H1 (cell line): ENCODE data around the gene RANGRF. TPM values are rescaled to one million over a fixed set of nuclear protein-coding genes. Genes with fewer than 3 reads are reported as not detected.

Source experiments
- ATF2 ChIP-seq: IDR thresholded peaks from 2 replicates; pipeline ENCODE4 v1.6.1; 2012; ENCODE audit warnings: low read length, inconsistent platforms
- CBX5 ChIP-seq: fragments of 300-800, 300-1000 bp; sonication (generic); IDR thresholded peaks from 2 replicates; pipeline ENCODE4 v1.7.1; 2016; ENCODE audit warnings: antibody characterized with exemption, low read length, low read depth
- CHD7 ChIP-seq: fragments of 300-600 bp; sonication (generic); IDR thresholded peaks from 2 replicates; pipeline ENCODE4 v1.7.1; 2012; ENCODE audit warnings: low read length, moderate library complexity, mild to moderate bottlenecking, inconsistent platforms; ENCODE audit not compliant: insufficient replicate concordance
- FOSL1 ChIP-seq: IDR thresholded peaks from 2 replicates; pipeline ENCODE4 v1.6.1; 2011; ENCODE audit warnings: mild to moderate bottlenecking, low read depth, low read length, moderate library complexity; ENCODE audit not compliant: insufficient read depth
- RAD21 ChIP-seq, 2 experiments: IDR thresholded peaks in 1 of 2; conservative IDR thresholded peaks in 1 of 2; 2 replicates each; pipeline ENCODE4 v1.6.1; 2011; ENCODE audit warnings: low read depth in 2 of 2, low read length in 2 of 2, improper control_type of control experiment in 1 of 2, inconsistent platforms in 1 of 2, mild to moderate bottlenecking in 1 of 2, moderate library complexity in 1 of 2
- SIN3A ChIP-seq, 2 experiments: IDR thresholded peaks in 1 of 2; conservative IDR thresholded peaks in 1 of 2; 2 replicates each; pipeline ENCODE4 v1.6.1; 2011 to 2012; ENCODE audit warnings: low read length in 2 of 2, improper control_type of control experiment in 1 of 2, low read depth in 1 of 2, mild to moderate bottlenecking in 1 of 2
- SIRT6 ChIP-seq: IDR thresholded peaks from one replicate; pipeline ENCODE4 v1.7.1; 2012; ENCODE audit warnings: low read length, inconsistent platforms
- polyA plus RNA-seq, 7 experiments: library from polyadenylated mRNA; depleted of rRNA in 3 of 7; stranded (reverse) in 5 of 7; unstranded in 2 of 7; fragments of >200 nt in 5 of 7; fragments of 200-250 nt in 2 of 7; gene quantifications; 1 replicate in 5 of 7; 2 replicates in 1 of 7; 4 replicates in 1 of 7; pipeline versions ENCODE4 v1.2.1 to v1.2.3, GENCODE V29; 2011 to 2013; ENCODE audit warnings: missing spikeins in 2 of 7, mixed read lengths in 2 of 7
- total RNA-seq: library from RNA; stranded (reverse); fragmentation: NEBNext Ultra II Directional; extraction: Animal tissue kit (Norgen Biotek cat#: 25700); gene quantifications from 2 replicates; pipeline ENCODE4 v1.2.1, GENCODE V29; 2021

Gene RANGRF
- total and polyA plus RNA-seq, 2 of the 8 experiments (the other 6 are each of a cell fraction or from before 2014, with no cell fraction given), result 36.9 to 49.6 TPM

- TF ChIP-seq CHD7 (no peak), SIN3A (conservative IDR thresholded peaks at IDR 0.05 in 1 of 2, IDR thresholded peaks at IDR 0.05 in 1 of 2; ENCODE audit: low read depth in 1 of 2, low read length in 2 of 2) (no peak), CBX5 (no peak), FOSL1 (no peak), ATF2 (no peak), RAD21 (IDR thresholded peaks at IDR 0.05 in 1 of 2, conservative IDR thresholded peaks at IDR 0.05 in 1 of 2; ENCODE audit: low read depth in 2 of 2, low read length in 2 of 2) (no peak), SIRT6 (no peak)
Measured at GRCh38 chr17:8318010-8318935, 29.8 kb downstream of the RANGRF start (continued).
